DMS114 treated with DMSO at 0.1 percent for 48 hours (cell line): ENCODE results near the gene RPS28.
"Not testable (repeated sequence)": the region's sequence is repeated elsewhere in the genome, so short reads cannot be mapped to it uniquely, and the experiment has no call there.

Source experiments
- DNase-seq: peaks from one replicate; lab custom pipeline; 2025; ENCODE audit not compliant: unreplicated experiment; lab: John Stamatoyannopoulos, UW

Gene RPS28

GRCh38 chr19:8340341-8341096, 19.2 kb downstream of the RPS28 start:
- no peak for DNase-seq

DNA sequence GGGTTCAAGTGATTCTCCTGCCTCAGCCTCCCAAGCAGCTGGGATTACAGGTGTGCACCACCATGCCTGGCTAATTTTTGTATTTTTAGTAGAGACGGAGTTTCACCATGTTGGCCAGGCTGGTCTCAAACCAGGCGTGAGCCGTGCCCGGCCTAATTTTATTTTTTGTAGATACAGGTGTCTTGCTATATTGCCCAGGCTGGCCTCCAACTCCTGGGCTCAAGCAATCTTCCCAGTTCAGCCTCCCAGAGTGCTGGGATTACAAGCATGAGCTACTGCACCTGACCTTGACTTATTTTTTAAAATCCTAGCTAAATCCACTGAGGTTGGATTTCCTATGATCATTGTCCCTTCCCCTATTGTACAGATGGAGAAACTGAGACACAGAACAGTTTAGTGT, 20.2 kb downstream of the RPS28 start:
- not testable (repeated sequence) for DNase-seq

DNA sequence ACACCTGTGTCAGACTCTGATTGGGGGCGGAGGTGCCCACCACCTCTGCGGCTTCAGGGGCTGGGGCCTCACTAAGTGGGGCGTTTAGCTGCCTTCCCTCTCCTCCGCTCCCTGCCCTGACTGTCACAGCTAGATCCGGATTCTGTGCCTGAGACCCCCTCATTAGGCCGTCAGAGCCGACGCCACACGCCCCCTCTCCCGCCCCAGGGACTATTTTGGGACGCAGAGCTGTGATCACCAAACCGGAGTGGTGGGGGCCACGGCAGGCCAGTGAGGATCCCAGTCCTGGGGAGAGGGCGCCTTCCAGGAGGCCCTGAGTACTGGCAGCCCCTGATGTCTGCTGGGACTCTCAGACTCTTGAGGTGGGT, 21.0 kb downstream of the RPS28 start:
- no peak for DNase-seq

- peak; percentile 77 for DNase-seq
These were observed 21.6 kb downstream of the RPS28 start, which contains the start of gene KANK3 for GRCh38 chr19:8342684-8343482. Gene KANK3, minus strand, starts transcription at chr19:8343262. Its CDS starts 5,434 bp downstream, at chr19:8337828.

DNA sequence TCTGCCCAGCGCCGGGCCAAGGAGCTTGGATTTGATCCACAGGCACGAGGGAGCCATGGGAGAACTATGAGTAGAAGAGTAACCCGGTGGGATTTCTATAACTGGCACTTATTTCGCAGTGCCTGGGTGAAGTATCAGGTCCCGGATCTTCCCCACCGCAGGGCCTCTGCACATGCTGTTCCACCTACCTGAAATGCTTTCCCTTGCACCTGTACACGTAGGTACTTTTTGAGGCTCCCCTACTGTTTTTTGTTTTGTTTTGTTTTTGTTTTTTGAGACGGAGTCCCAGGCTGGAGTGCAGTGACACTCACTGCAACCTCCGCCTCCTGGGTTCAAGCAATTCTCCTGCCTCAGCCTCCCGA, 22.2 kb downstream of the RPS28 start:
- DNase-seq = no peak

GRCh38 chr19:8349629-8350372, 28.5 kb downstream of the RPS28 start:
- not testable (repeated sequence) for DNase-seq

- no peak for DNase-seq
These were observed 31.0 kb downstream of the RPS28 start for GRCh38 chr19:8352134-8352827.

DNA sequence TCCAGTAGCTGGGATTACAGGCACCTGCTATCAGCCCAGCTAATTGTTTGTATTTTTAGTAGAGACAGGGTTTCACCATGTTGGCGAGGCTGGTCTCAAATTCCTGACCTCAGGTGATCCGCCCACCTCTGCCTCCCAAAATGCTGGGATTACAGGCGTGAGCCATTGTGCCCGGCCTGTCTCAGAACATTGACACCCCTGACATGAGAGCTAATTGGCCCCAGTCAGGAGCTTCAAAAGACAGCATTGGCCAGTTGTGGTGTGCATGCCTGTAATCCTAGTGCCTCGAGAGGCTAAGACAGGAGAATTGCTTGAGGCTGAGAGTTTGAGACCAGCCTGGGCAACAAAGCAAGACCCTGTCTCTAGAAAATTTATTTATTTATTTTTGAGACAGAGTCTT, 31.5 kb downstream of the RPS28 start:
- DNase-seq = not testable (repeated sequence)

- no peak for DNase-seq
These were observed 34.5 kb downstream of the RPS28 start for GRCh38 chr19:8355631-8356402.

DNA sequence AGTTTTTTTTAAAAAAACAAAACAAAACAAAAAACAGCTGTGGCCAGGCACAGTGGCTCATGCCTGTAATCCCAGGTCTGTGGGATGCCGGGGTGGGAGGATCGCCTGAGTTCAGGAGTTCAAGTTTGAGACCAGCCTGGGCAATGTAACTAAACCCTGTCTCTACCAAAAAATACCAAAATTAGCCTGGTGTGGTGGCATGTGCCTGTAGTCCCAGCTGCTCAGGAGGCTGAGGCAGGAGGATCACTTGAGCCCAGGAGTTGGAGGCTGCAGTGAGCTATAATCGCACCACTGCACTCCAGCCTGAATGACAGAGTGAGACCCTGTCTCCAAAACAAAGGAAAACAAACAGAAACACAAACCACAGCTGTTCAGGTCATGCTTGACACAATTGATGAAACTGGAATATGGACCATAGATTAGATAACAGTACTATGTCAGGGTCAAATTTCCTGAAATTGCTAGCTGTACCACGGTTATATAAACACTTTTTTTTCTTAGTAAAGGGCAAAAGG, 35.8 kb downstream of the RPS28 start:
- no peak for DNase-seq

DNA sequence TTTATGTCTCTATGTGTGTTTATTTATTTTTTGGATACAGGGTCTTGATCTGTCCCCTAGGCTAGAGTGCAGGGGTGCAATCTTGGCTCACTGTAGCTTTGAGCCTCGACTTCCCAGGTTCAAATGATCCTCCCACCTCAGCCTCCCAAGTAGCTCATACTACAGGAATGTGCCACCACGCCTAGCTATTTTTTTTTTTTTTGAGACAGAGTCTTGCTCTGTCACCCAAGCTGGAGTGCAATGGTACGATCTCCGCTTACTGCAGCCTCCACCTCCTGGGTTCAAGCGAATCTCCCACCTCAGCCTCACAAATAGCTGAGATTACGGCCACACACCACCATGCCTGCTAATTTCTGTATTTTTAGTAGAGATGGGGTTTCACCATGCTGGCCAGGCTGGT, 37.7 kb downstream of the RPS28 start:
- no peak for DNase-seq

GRCh38 chr19:8360196-8360595, 38.9 kb downstream of the RPS28 start:
- no peak for DNase-seq

GRCh38 chr19:8361921-8362793, 40.9 kb downstream of the RPS28 start:
- DNase-seq = no peak

DNA sequence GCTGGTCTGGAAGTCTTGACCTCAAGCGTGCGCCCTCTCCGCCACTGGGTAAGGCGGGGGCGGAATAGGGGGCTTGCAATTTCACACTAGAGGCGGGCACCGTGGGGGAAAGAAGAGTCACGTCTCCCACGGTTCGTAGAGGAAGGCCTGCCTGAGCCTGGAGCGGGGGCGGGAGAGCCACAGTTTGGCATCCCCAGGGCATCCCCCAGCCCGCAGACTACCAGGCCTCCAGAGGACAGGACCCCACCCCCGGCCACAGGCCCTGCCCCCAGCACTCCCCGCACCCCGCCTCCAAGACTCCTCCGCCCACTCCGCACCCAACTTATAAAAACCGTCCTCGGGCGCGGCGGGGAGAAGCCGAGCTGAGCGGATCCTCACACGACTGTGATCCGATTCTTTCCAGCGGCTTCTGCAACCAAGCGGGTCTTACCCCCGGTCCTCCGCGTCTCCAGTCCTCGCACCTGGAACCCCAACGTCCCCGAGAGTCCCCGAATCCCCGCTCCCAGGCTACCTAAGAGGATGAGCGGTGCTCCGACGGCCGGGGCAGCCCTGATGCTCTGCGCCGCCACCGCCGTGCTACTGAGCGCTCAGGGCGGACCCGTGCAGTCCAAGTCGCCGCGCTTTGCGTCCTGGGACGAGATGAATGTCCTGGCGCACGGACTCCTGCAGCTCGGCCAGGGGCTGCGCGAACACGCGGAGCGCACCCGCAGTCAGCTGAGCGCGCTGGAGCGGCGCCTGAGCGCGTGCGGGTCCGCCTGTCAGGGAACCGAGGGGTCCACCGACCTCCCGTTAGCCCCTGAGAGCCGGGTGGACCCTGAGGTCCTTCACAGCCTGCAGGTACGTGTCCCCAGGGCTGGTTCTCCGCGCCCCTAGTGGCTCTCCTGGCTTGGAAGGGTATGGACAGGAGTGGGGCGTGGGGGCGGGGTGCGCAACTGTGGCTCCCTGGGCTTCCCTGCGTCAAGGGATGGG, 42.8 kb downstream of the RPS28 start, which contains the start of gene ANGPTL4:
TSS of gene ANGPTL4 (plus strand) at position 353 of the 969 bp plus-strand sequence. CDS start at position 520, 167 bp downstream.
- DNase-seq = no peak

DNA sequence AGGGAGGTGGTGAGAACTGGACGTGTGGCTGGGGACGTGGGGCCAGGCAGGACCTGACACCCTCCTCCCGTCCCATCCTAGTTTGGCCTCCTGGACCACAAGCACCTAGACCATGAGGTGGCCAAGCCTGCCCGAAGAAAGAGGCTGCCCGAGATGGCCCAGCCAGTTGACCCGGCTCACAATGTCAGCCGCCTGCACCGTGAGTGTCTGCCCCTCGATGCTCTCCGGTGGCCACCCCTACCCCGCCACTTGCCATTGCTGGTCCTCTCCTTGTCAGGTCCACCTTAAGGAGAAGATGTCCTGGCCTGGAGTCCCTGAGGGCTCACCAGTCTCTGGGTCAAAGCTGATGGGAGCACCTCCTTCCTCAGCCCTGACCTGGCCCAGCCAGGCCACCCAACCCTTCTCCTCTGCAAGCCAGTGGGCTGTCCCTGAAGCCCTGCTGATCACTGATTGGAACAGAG, 44.9 kb downstream of the RPS28 start:
- no peak for DNase-seq

DNA sequence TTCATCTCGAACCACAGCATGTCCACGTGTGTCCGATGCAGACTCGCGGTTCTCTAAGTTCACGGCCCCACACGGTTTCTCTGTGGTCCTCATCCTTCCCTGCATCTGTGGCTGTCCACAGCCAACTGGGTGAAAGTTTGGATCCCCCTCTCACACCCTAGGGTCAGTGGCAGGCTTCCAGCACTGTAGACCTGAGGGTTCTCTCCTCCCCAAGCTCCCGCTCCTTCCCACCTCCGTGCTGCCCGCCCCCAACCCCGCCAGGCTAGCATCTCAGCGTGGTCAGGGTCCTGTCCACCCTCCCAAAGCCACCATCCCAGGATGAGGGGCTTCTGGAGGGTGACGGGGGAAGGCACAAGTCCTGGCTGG, 45.6 kb downstream of the RPS28 start:
- DNase-seq = no peak

- no peak for DNase-seq
These were observed 46.2 kb downstream of the RPS28 start for GRCh38 chr19:8367327-8368001.
